ENCODE measurements around the gene EXOC2. TPM values are rescaled to one million over a fixed set of nuclear protein-coding genes. Genes with fewer than 3 reads are reported as not detected.
A peak's percentile ranks its signal among the peaks of the same experiment; 100 is the strongest.

The EXOC2 gene
- total RNA-seq, 1 donor from 2014 or later, result 28.5 TPM

- Histone ChIP-seq H3K9me3 (no peaks in the 10 kb centered on the region), H3K27ac (no peak overlapping the region), H3K36me3 (no peaks in the 10 kb centered on the region), H3K4me3 (no peak overlapping the region), H3K27me3 (ENCODE audit: low read depth) (no peaks in the 10 kb centered on the region), H3K4me1 (peaks cover 5% of the 10 kb centered on the region)
- intact Hi-C loops (cut with DNase I), result no loop called here
- DNase-seq (peak; percentile 87), ATAC-seq (peak; percentile 91 to 92)
- peak; percentile 94 for TF ChIP-seq CTCF (IDR thresholded peaks at IDR 0.05)
Measured at GRCh38 chr6:722077-722524, 29.2 kb upstream of the EXOC2 start.

GRCh38 chr6:718345-718744 is 25.4 kb upstream of the EXOC2 start:
- no peaks in the 10 kb centered on the region for H3K36me3 ChIP-seq
- no peaks in the 10 kb centered on the region for H3K27me3 ChIP-seq (ENCODE audit: low read depth)
- H3K27ac ChIP-seq, result no peak overlapping the region
- no peak for TF ChIP-seq CTCF (IDR thresholded peaks at IDR 0.05)
- intact Hi-C loops (cut with DNase I), result no loop called here
- no peaks in the 10 kb centered on the region for H3K9me3 ChIP-seq
- ATAC-seq, result no peak
- no peak overlapping the region for H3K4me3 ChIP-seq
- peaks cover 16% of the 10 kb centered on the region for H3K4me1 ChIP-seq
- no peak for DNase-seq

- Histone ChIP-seq H3K4me1 (peaks cover 12% of the 10 kb centered on the region), H3K4me3 (no peak overlapping the region), H3K27ac (no peak overlapping the region), H3K27me3 (ENCODE audit: low read depth) (no peaks in the 10 kb centered on the region), H3K9me3 (no peaks in the 10 kb centered on the region), H3K36me3 (no peaks in the 10 kb centered on the region)
- ATAC-seq (no peak), DNase-seq (no peak)
- intact Hi-C loops (cut with DNase I), result no loop called here
- TF ChIP-seq CTCF (IDR thresholded peaks at IDR 0.05), result no peak
Measured at GRCh38 chr6:717135-717534, 24.2 kb upstream of the EXOC2 start.

- Histone ChIP-seq H3K27ac (no peak overlapping the region), H3K4me3 (no peak overlapping the region), H3K9me3 (no peaks in the 10 kb centered on the region), H3K4me1 (peaks cover 19% of the 10 kb centered on the region), H3K27me3 (ENCODE audit: low read depth) (no peaks in the 10 kb centered on the region), H3K36me3 (no peaks in the 10 kb centered on the region)
- no peak for TF ChIP-seq CTCF (IDR thresholded peaks at IDR 0.05)
- ATAC-seq (peak; percentile 12 to 16), DNase-seq (no peak)
- intact Hi-C loops (cut with DNase I), result no loop called here
Measured at GRCh38 chr6:715709-716491, 23.0 kb upstream of the EXOC2 start.

- intact Hi-C loops (cut with DNase I), result no loop called here
Measured at GRCh38 chr6:714100-714499, 21.2 kb upstream of the EXOC2 start.

More at GRCh38 chr6:714100-714499, 21.2 kb upstream of the EXOC2 start:
- H3K27ac ChIP-seq, result no peak overlapping the region
- no peak for DNase-seq
- H3K9me3 ChIP-seq, result no peaks in the 10 kb centered on the region
- ATAC-seq, result no peak
- H3K4me1 ChIP-seq, result peaks cover 27% of the 10 kb centered on the region
- H3K36me3 ChIP-seq, result no peaks in the 10 kb centered on the region
- TF ChIP-seq CTCF (IDR thresholded peaks at IDR 0.05), result no peak
- no peak overlapping the region for H3K4me3 ChIP-seq
- no peaks in the 10 kb centered on the region for H3K27me3 ChIP-seq (ENCODE audit: low read depth)

All from lower lobe of right lung (tissue), 2 donors.